GM18520 (cell line): ENCODE results near the gene PGM1.

Source experiments
- ATAC-seq: cut with Tn5 transposase; IDR thresholded peaks from one replicate; pipeline ENCODE4 v1.9.1; 2021; ENCODE audit not compliant: unreplicated experiment

The PGM1 gene

DNA sequence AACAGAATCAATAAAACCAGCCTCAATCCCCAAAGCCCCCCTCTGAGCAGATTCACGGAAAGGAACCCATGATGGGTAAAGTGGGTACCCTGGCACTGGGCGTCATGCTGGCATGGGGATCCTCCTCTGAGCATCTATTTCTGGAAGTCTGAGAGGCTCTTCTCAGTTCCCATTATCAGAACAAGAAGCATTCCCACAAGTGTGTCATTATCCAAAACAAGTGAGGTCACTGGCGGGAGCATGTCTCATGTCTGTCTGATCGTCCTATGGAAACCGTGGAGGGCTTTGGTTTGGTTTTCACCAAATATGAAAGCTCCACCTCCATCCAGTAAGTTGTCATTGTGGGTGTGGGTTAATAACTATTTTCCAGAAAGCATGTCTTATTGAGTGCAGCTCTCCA lies 70.7 kb downstream of the PGM1 start:
- ATAC-seq: no peak

- ATAC-seq: no peak
Observed at GRCh38 chr1:63664742-63665141, 71.5 kb downstream of the PGM1 start.

DNA sequence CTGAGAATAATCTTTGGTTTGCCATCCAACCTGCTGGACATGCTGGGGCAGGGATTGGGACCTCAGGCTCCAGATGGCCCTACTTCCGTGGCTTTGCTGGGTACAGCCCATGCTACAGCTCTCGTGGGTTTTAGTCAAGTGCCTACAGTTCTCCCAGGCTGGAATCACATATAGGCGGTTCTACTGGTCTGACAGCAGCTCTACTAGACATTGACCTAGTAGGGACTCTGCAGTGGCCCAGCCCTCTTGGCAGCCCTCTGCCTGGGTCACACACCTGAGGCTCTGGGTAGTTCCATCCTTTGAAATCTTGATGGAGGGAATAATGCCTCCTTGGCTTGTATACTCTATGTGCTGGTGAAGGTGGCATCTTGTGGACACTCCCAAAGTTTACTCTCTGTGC lies 72.2 kb downstream of the PGM1 start:
- no peak for ATAC-seq

- ATAC-seq: no peak
Observed at GRCh38 chr1:63665824-63666223, 72.6 kb downstream of the PGM1 start.

GRCh38 chr1:63668298-63668697 lies 75.1 kb downstream of the PGM1 start:
- ATAC-seq: no peak

DNA sequence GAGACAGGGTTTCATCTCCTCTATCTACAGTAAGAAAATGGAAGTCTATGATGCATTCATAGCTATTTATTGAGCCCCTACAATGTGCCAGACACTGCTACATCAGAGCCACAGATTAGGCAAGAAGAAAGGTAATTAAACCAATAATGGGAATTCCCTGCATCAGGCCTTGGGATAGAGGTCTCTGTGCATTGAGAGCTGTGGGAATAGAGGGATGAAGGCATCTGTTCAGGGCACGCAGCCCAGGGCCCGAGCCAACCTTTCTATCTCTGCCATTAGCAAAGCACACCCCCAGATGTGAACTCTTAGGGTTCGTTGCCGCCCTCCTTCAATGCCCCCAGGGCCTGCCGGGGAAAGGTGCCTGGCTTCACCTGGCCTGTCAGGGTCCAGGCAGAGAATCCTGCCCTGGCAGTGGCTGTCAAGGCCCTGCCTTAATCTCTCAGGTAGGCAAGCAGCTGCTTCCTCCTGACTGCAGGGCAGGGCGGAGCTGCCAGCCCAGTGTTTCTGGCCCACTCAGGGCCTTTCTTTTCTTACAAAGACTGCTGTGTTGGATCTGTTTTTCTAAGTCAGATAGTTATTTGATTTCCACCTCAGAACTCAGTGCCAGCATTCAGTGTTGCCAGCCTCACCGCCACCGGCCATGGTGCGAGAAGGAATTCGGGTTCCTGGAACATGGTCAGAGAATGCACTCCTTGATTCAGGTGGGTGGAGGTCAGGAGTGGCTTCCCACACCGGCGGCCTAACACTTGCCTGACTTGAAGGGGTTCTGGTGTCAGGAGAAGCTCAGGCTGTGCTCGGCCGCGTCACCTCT lies 76.1 kb downstream of the PGM1 start:
- no peak for ATAC-seq

DNA sequence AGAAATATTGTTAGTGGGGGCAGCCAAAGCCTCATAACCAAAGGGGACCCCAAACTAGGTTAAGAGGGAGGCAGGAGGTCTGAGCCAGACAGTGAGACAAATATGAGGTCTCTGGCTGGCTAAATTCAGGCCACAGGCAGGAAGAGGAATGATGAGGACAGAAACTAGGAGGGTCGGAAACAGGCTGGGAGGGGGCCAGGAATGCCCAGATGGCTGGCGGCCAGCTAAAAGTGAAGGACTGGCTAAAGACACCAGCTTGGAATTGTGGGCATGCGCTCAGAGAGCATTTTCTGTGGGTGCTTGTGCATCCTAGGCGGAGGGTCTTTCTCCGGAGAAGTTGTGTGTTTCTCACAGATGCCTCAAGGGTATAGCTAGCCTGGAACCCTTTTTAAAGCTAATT lies 77.0 kb downstream of the PGM1 start:
- no peak for ATAC-seq

GRCh38 chr1:63671514-63671913 lies 78.3 kb downstream of the PGM1 start:
- ATAC-seq: no peak

- ATAC-seq: no peak
Observed at GRCh38 chr1:63674238-63674864, 81.1 kb downstream of the PGM1 start.

DNA sequence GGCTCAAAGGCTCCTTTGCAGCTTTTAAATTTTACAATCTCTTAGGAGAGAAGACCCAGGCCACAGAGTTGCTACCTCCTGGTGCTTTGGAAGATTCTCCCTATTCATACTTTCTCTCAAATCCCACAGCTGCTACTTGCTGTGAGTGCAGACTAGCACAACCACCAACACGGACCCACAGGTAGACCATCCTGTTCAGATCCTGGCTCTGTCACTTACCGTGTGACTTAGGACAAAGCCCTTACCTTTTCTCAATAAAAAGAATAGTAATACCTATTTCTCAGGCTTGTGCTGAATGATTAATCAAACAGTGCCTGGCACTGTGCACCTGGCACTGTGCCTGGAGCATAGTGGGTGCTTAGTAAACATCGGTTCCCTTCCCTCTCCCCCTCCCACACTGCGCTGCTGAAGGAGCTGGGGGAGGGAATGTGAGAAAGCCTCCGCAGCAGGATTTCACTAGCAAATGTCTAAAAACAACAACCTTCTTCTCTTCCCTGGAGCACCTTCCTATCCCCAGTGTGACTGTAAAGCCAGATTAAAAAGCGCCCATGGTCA lies 81.7 kb downstream of the PGM1 start:
- no peak for ATAC-seq

- no peak for ATAC-seq
Observed at GRCh38 chr1:63675420-63675931, 82.3 kb downstream of the PGM1 start.

- no peak for ATAC-seq
Observed at GRCh38 chr1:63677497-63677896, 84.3 kb downstream of the PGM1 start.

DNA sequence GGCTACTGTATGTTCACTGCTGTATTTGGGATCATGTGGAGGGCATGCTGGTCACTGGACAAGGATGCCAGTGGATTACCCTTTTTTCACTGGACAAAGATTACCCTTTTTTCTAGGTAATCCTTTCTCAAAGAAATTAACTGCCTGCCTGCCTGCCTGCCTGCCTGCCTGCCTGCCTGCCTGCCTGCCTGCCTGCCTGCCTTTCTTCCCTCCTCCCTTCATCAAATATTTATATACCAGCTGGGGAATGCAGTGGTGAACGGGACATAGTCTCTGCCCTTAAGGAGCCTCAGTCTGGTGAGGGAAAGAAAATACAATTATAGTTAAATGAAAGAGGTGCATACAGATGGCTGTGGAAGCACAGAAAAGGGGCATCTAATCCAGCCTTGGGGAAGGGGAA lies 85.0 kb downstream of the PGM1 start:
- ATAC-seq: no peak

DNA sequence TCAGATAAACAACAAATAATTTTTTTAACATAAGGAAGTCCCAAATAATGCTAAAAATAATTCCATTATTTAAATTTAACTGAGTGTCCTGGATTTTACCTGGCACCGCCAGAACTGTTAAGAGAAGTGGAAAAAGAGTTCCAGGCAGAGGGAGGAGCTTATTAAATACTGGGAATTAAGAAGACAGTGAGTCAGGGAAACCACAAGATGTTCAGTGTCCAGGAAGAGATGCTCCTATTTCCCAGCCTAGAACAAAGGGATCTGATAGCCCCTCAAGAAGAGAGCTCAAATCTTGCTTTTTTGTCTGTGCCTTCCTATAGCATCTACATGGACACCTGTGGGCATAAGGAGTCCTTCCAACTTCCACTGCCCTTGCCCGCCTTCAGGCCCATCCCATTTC lies 85.9 kb downstream of the PGM1 start:
- ATAC-seq: no peak

DNA sequence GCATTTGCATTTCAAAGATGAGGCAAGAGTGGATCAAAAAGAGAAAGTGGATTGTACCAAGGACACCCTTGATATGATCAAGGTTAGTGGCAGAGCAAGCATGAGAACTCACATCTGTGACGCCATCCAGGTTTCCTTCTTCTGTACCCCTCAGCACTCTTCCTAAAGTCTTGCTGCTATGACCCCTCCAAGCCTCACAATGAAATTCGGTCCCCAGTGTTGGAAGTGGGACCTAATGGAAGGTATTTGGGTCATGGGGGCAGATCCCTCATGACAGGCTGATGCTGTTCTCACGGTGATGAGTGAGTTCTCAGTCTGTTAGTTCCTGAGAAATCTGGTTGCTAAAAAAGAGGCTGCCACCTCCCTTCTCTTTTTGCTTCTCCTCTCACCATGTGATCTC lies 86.4 kb downstream of the PGM1 start:
- no peak for ATAC-seq

GRCh38 chr1:63682936-63683335 lies 89.7 kb downstream of the PGM1 start:
- ATAC-seq: no peak

DNA sequence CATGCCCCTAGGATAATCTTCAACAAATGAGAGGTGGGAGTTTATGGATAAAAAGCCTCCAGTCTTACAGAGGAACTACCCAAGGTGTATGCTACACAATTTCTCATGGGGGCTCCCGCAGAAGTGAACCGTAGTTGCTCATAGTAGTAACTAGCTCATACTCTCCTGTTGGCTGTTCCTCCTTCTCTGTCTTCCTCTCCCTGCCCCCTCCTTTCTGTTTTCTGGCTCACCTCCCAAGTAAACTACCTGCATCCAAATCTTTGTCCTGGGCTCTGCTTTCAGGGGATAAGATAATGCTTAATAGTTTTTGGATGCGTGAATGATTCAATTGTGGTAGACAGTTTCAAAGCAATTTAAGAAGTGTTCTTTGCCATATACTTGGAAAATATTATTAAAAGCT lies 90.5 kb downstream of the PGM1 start:
- ATAC-seq: no peak

DNA sequence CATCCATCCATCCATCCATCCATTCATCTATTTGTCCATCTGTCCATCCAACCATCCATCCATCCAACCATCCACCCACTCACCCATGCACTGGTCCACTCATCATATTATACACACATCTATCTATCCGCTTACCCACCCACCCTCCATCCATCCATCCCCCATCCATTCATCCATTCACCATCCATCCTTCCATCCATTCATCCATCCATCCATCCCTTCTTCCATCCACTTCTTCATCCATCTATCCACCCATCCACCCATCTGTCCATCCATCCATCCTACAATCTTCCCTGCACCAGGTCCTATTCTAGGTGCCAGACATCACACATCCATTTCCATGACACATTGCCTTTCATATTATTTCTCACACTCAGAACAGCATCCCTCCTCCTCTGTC lies 93.5 kb downstream of the PGM1 start:
- ATAC-seq: no peak

DNA sequence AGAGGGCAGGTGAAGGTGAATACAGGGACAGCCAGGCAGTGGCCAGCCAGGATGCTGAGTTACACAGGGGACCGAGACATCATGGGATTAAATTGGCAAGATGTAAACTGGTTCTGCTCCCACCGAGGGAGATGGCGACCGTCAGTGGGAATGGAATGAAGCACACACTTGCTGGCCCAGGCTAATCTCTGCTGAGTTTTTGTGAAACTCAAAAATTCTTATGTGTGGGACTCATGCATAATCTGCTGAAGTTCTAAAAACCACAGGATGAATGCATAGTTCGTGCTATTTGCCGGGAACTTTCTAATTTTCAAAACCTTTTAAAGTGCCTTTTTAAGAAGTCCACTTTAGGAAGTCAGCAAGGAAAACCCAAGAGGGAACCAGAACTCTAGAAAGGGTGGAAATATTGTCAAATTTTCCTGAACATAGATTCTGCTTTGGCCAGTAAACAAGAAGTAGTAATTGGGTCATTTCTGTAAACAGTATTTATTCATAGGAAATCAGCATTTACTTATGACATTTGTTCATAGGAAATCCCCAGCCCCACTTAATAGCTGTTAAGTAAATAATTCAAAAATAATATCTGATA lies 95.2 kb downstream of the PGM1 start:
- ATAC-seq: no peak

DNA sequence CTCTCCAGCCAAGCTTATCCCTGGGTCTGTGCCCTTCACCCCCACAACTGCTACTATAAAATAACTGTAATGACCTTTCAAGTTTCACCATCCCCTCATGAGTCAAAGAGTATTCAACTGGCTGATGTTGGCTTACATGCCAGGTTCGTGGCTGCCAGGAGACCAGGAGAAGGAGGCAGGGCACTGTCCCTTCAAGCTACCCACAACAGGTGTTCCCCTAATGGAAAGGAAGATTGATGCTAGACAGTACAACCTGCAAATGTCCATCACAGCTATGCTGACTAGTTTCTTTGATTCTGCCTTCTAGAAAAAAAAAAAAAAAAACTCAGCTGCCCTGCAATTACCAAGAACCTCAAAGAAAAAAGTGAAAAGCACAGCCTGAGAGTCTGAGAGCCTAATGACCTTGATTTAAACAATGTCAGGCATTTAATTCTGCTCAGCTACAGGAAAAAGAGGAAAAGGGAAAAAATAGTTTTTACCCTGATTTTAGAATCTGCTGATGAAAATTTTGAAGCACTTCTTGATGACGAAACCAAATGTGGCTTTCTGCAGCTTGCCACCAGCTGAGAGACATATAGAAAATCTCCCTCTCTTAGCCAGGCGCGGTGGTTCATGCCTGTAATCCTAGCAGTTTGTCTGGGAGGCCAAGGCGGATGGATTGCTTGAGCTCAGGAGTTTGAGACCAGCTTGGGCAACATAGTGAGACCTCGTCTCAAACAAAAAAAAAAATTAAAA lies 97.9 kb downstream of the PGM1 start:
- ATAC-seq: no peak

DNA sequence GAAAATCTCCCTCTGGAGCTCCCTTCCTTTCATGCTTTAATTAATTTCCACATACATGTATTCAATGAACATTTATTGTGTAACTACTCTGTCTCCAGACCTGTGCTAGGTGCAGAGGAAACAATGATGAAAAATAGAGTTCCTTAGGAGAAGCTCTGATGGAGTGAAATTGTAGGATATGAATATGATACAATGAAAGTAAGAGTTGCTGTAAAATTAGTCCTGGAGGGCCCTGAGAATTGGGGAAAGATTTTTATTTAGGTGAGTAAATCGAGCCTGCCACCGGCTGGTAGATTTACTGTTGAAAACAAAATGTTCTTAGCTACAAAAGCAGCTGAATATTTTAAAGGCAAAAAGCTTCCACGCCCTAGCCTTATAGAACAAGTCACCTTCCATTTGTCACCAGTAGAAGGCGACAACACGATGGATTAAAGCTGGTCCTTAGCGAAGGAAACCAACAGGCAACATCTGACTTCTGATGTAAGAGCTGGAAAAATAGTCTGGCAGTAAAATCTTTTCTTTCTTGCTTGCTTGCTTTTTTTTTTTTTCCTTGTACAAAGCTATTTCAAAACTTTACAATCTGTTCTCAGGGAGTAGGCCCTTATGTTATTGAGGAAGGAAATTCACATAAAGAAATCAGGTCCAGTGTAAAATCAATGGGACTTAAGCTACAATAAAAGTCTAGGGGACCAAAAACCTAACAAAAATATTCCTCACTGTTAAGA lies 98.7 kb downstream of the PGM1 start:
- ATAC-seq: no peak
